HepG2 (cell line): ENCODE data around the gene FBXW12. TPM values are rescaled to one million over a fixed set of nuclear protein-coding genes. Genes with fewer than 3 reads are reported as not detected.

ENCODE experiments used
- ATAC-seq: fragments of 200-7000 bp; cut with Tn5 transposase; 3 replicates; pipeline ENCODE4 v1.9.1; 2020; ENCODE audit warnings: mild to moderate bottlenecking, moderate library complexity
- BruUV-seq: library from RNA; stranded (reverse); fragments of 400-500 nt; replicated peaks from 2 replicates; lab custom pipeline; 2021; lab: Mats Ljungman, UMichigan
- CTCF ChIA-PET: fragments of 300-600 bp; formaldehyde crosslinking; extraction: SDS; loops from one replicate; lab custom pipeline; 2021; ENCODE audit warnings: low total read pairs, inconsistent platforms, low intra/inter-chr PET ratio; lab: Yijun Ruan, JAX
- POLR2A ChIA-PET: fragments of 350-600 bp; sonication (Branson Sonifier 250); formaldehyde crosslinking; loops from one replicate; lab custom pipeline; 2020; ENCODE audit warnings: antibody characterized with exemption, inconsistent platforms; lab: Yijun Ruan, JAX
- DNase-seq: peaks from one replicate; pipeline ENCODE4 v3.0.0-alpha.2; 2015; ENCODE audit warnings: low spot score
- FAIRE-seq: peaks from 3 replicates; lab custom pipeline; 2011; peaks lifted over from hg19 to GRCh38; lab: Jason Lieb, UNC
- H2AFZ ChIP-seq: one replicate; pipeline ENCODE4 v1.6.1; 2011; ENCODE audit warnings: low read length, inconsistent platforms
- H3K27ac ChIP-seq: fragments of 300-600 bp; 3 replicates; pipeline ENCODE4 v1.8.0; 2011; ENCODE audit warnings: mixed run types, mild to moderate bottlenecking, mixed read lengths, low read length, inconsistent platforms; ENCODE audit not compliant: insufficient read depth; ENCODE audit errors: extremely low read length
- H3K27me3 ChIP-seq, 2 experiments: fragments of 200-600 bp in 1 of 2; 2 replicates in 1 of 2; 3 replicates in 1 of 2; pipeline versions ENCODE4 v1.6.0 to v1.8.0; 2011; ENCODE audit warnings: low read length in 2 of 2, mild to moderate bottlenecking in 2 of 2, moderate library complexity in 2 of 2, inconsistent platforms in 1 of 2; ENCODE audit not compliant: insufficient read depth in 2 of 2, control insufficient read depth in 1 of 2
- H3K36me3 ChIP-seq, 2 experiments: fragments of 200-600 bp in 1 of 2; replicated peaks in 1 of 2; 2 replicates in 1 of 2; 3 replicates in 1 of 2; pipeline versions ENCODE4 v1.5.1 to v1.8.0; 2011; ENCODE audit warnings: low read length in 2 of 2, inconsistent platforms in 1 of 2; ENCODE audit not compliant: insufficient read depth in 2 of 2, control insufficient read depth in 1 of 2
- H3K4me1 ChIP-seq: 2 replicates; pipeline ENCODE4 v1.5.1; 2012; ENCODE audit warnings: low read length, inconsistent platforms; ENCODE audit not compliant: insufficient read depth
- H3K4me2 ChIP-seq: 2 replicates; pipeline ENCODE4 v1.6.0; 2011; ENCODE audit warnings: low read depth, low read length, inconsistent platforms
- H3K4me3 ChIP-seq, 3 experiments: fragments of 200-600 bp in 1 of 3; sonication (generic), shearing (Covaris generic) in 1 of 3; replicated peaks in 1 of 3; 2 replicates each; pipeline ENCODE4 v1.5.1; 2011 to 2016; ENCODE audit warnings: low read length in 3 of 3, inconsistent platforms in 2 of 3, low read depth in 2 of 3, mild to moderate bottlenecking in 2 of 3, control low read depth in 1 of 3, mixed read lengths in 1 of 3; ENCODE audit not compliant: insufficient read depth in 1 of 3
- H3K79me2 ChIP-seq: one replicate; pipeline ENCODE4 v1.6.1; 2011; ENCODE audit warnings: low read length, inconsistent platforms; ENCODE audit not compliant: insufficient read depth
- H3K9ac ChIP-seq: 2 replicates; pipeline ENCODE4 v1.6.0; 2011; ENCODE audit warnings: mild to moderate bottlenecking, low read depth, low read length, inconsistent platforms; ENCODE audit not compliant: insufficient read depth
- H3K9me3 ChIP-seq: 2 replicates; pipeline ENCODE4 v1.5.1; 2012; ENCODE audit warnings: mild to moderate bottlenecking, low read length
- H4K20me1 ChIP-seq: 2 replicates; pipeline ENCODE4 v1.6.0; 2011; ENCODE audit warnings: inconsistent platforms, mild to moderate bottlenecking, low read length, moderate library complexity; ENCODE audit not compliant: insufficient read depth
- ADNP ChIP-seq: sonication (generic); formaldehyde crosslinking; IDR thresholded peaks from 2 replicates; pipeline ENCODE4 v1.4.0; 2020; ENCODE audit warnings: missing genetic modification reagents
- BORCS8-MEF2B ChIP-seq: sonication (generic); formaldehyde crosslinking; IDR thresholded peaks from 2 replicates; pipeline ENCODE4 v1.8.0; 2022; ENCODE audit warnings: mild to moderate bottlenecking, missing genetic modification reagents
- CBX1 ChIP-seq: IDR thresholded peaks from one replicate; pipeline ENCODE4 v1.6.1; 2016; ENCODE audit warnings: antibody characterized with exemption, low read depth
- GABPA ChIP-seq, 2 experiments: IDR thresholded peaks; 2 replicates each; pipeline ENCODE4 v1.6.1; 2011 to 2016; ENCODE audit warnings: low read depth in 2 of 2, low read length in 1 of 2, missing biosample characterization in 1 of 2, missing genetic modification characterization in 1 of 2
- MIXL1 ChIP-seq: IDR thresholded peaks from 2 replicates; pipeline ENCODE4 v1.6.1; 2016
- POLR2A ChIP-seq, 2 experiments: IDR thresholded peaks; 2 replicates each; pipeline ENCODE4 v1.6.1; 2011; ENCODE audit warnings: low read depth in 2 of 2, low read length in 2 of 2, mild to moderate bottlenecking in 1 of 2, moderate library complexity in 1 of 2; ENCODE audit not compliant: insufficient read depth in 1 of 2
- RBFOX2 ChIP-seq: fragments of 200-400 bp; formaldehyde crosslinking; IDR thresholded peaks from 2 replicates; pipeline ENCODE4 v1.6.1; 2017; ENCODE audit warnings: low read depth, mild to moderate bottlenecking, low read length
- SMAD3 ChIP-seq: sonication (generic); formaldehyde crosslinking; IDR thresholded peaks from 2 replicates; pipeline ENCODE4 v1.4.0; 2020; ENCODE audit warnings: missing genetic modification reagents
- YEATS2 ChIP-seq: sonication (generic); formaldehyde crosslinking; IDR thresholded peaks from 2 replicates; pipeline ENCODE4 v1.4.0; 2020; ENCODE audit warnings: missing genetic modification reagents, borderline replicate concordance
- ZNF121 ChIP-seq: sonication (generic); formaldehyde crosslinking; IDR thresholded peaks from 2 replicates; pipeline ENCODE4 v1.5.0; 2020; ENCODE audit warnings: mild to moderate bottlenecking, missing genetic modification reagents
- ZNF335 ChIP-seq: sonication (generic); formaldehyde crosslinking; IDR thresholded peaks from 2 replicates; pipeline ENCODE4 v1.4.0; 2020; ENCODE audit warnings: missing genetic modification reagents
- ZNF337 ChIP-seq: sonication (generic); formaldehyde crosslinking; IDR thresholded peaks from 2 replicates; pipeline ENCODE4 v1.5.1; 2020; ENCODE audit warnings: missing genetic modification reagents, low read depth, mild to moderate bottlenecking, borderline replicate concordance
- ZNF564 ChIP-seq: sonication (generic); formaldehyde crosslinking; IDR thresholded peaks from 2 replicates; pipeline ENCODE4 v1.8.1; 2023; ENCODE audit warnings: mild to moderate bottlenecking, missing genetic modification reagents
- ZNF709 ChIP-seq: sonication (generic); formaldehyde crosslinking; IDR thresholded peaks from 2 replicates; pipeline ENCODE4 v1.5.0; 2020; ENCODE audit warnings: mild to moderate bottlenecking, missing genetic modification reagents
- WGBS: methylation state at CpG from one replicate; pipeline ENCODE4 v1.1.6; 2017; ENCODE audit warnings: low lambda C conversion rate; 5-methylcytosine and 5-hydroxymethylcytosine counted together
- in situ Hi-C: cut with HindIII; loops from 2 replicates; pipeline ENCODE4 v1.10.0; 2017; ENCODE audit warnings: low pct_unique_long_range_greater_than_20kb; ENCODE audit not compliant: extremely low pct_ligation_motif_present
- intact Hi-C: fragments of 100-400 bp; cut with micrococcal nuclease; formaldehyde crosslinking; loops from one replicate; pipeline ENCODE4 v1.10.0; 2022; ENCODE audit not compliant: unreplicated experiment
- polyA plus RNA-seq, 8 experiments: library from polyadenylated mRNA; depleted of rRNA in 3 of 8; stranded (reverse) in 7 of 8; unstranded in 1 of 8; fragments of >200 nt; fragmentation: Illumina TruSeq in 4 of 8; extraction: Trizol in 4 of 8; gene quantifications; 2 replicates each; pipeline versions ENCODE4 v1.2.1 to v1.2.3, GENCODE V29; 2011 to 2016; ENCODE audit warnings: low read depth in 4 of 8, missing spikeins in 1 of 8, mixed read lengths in 1 of 8; ENCODE audit not compliant: insufficient read depth in 1 of 8
- total RNA-seq, 5 experiments: library from RNA; depleted of rRNA; stranded (reverse); fragments of >200 nt; fragmentation: Illumina TruSeq; extraction: Trizol; gene quantifications; 2 replicates each; pipeline ENCODE4 v1.2.3, GENCODE V29; 2016; ENCODE audit warnings: low read depth in 1 of 5
- TF ChIP-seq, protein P1 (sequence below): IDR thresholded peaks from 2 replicates; pipeline ENCODE4 v1.6.1; 2016; ENCODE audit warnings: missing biosample characterization, missing genetic modification reagents, low read depth

FBXW12 gene
- total and polyA plus RNA-seq, 2 of the 13 experiments (the other 11 are each of a cell fraction or from before 2014, with no cell fraction given): not detected

DNA sequence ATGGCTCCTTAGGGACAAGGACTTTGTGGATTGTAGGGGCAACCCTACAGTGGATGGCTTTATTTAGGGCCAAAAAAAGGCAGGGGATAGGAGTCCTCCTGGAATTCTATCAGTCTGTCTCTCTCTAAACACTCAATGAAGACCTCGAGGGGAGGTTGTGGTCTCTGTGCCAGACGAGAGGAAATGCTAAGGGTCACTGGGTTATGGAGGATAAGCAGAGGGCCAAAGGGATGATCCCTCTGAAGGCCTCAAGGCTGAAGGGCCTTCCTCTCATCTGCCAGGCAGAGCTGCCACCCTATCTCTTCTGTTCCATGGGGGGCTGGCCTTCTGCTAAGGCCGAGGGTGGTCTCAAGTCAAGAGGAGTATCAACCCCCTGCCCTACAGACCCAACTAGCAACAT, 30.9 kb downstream of the FBXW12 start:
- intact Hi-C loops: no loop called here
- FAIRE-seq: no peak
- no peak overlapping the region for H3K27ac ChIP-seq
- BruUV-seq: no TSS peak
- WGBS: 86% methylated on average over 2 of the region's 3 CpGs
- no peaks in the 10 kb centered on the region for H3K27me3 ChIP-seq
- H3K9ac ChIP-seq: no peak overlapping the region
- no peak overlapping the region for H2AFZ ChIP-seq
- POLR2A ChIA-PET: interaction anchor here (0.8 to 3.3 kb wide), 5 partner anchors 18 to 34 kb away, joined by 3 to 19 read pairs (median 8); partner anchors contain the start of gene PLXNB1
- ATAC-seq: no peak
- peaks cover 37 to 47% of the 10 kb centered on the region in 2 experiments; a peak in 4 of 5 replicates for H3K36me3 ChIP-seq
- TF ChIP-seq POLR2A (IDR thresholded peaks at IDR 0.05; ENCODE audit: insufficient read depth in 1 of 2, low read depth in 2 of 2, low read length in 2 of 2) (peak in 1 of 2 experiments; percentile 29; a peak in 1 of 4 replicates), RBFOX2 (peak; percentile 38; the same call in 1 of the 2 replicates), ZNF335 (no peak), BORCS8-MEF2B (CRISPR knock-in tag) (no peak)
- H3K4me3 ChIP-seq: no peak overlapping the region
- H3K79me2 ChIP-seq: no peaks in the 10 kb centered on the region
- H4K20me1 ChIP-seq: peaks cover 4% of the 10 kb centered on the region; the same call in 1 of the 2 replicates
- H3K9me3 ChIP-seq: no peaks in the 10 kb centered on the region
- CTCF ChIA-PET: interaction anchor here (4.8 kb wide), 1 partner anchor 32 kb away, joined by 117 read pairs; no protein-coding TSS in a partner anchor
- no peak overlapping the region for H3K4me2 ChIP-seq
- in situ Hi-C loops: loop anchor here (5.0 kb wide), 1 partner anchor 34 kb away; no protein-coding TSS in a partner anchor
- H3K4me1 ChIP-seq: peaks cover 14% of the 10 kb centered on the region
- no peak for DNase-seq

GRCh38 chr3:48403533-48404439, 31.8 kb downstream of the FBXW12 start:
- no peaks in the 10 kb centered on the region for H3K27me3 ChIP-seq
- 94% methylated on average over 6 of the region's 15 CpGs for WGBS
- no peak for ATAC-seq
- H3K4me2 ChIP-seq: no peak overlapping the region
- H3K9me3 ChIP-seq: no peaks in the 10 kb centered on the region
- ChIA-PET POLR2A (interaction anchor here (0.8 to 3.3 kb wide), 6 partner anchors 15 to 33 kb away, joined by 3 to 19 read pairs (median 6); partner anchors contain the start of gene PLXNB1), CTCF (no interaction called here)
- peaks cover under 1% of the 10 kb centered on the region; the same call in 1 of the 2 replicates for H4K20me1 ChIP-seq
- intact Hi-C loops (no loop called here), in situ Hi-C loops (loop anchor here (5.0 kb wide), 1 partner anchor 34 kb away; no protein-coding TSS in a partner anchor)
- H3K36me3 ChIP-seq: peaks cover 44 to 55% of the 10 kb centered on the region in 2 experiments; a peak in 4 of 5 replicates
- no peak overlapping the region for H2AFZ ChIP-seq
- no peak for DNase-seq
- H3K4me1 ChIP-seq: peaks cover 6% of the 10 kb centered on the region
- no peak for FAIRE-seq
- no TSS peak for BruUV-seq
- no peak overlapping the region for H3K27ac ChIP-seq
- TF ChIP-seq, protein P1, sequence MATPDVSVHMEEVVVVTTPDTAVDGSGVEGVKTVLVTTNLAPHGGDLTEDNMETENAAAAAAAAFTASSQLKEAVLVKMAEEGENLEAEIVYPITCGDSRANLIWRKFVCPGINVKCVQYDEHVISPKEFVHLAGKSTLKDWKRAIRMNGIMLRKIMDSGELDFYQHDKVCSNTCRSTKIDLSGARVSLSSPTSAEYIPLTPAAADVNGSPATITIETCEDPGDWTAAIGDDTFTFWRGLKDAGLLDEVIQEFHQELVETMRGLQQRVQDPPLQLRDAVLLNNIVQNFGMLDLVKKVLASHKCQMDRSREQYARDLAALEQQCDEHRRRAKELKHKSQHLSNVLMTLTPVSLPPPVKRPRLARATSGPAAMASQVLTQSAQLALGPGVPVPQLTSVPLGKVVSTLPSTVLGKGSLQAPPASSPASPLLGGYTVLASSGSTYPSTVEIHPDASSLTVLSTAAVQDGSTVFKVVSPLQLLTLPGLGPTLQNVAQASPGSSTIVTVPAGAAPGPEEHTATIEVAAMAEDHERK (CRISPR knock-in tag): no peak
- TF ChIP-seq SMAD3 (no peak), ADNP (no peak), CBX1 (no peak), MIXL1 (CRISPR knock-in tag) (no peak), ZNF337 (CRISPR knock-in tag) (no peak), GABPA (IDR thresholded peaks at IDR 0.05; ENCODE audit: low read depth, low read length) (no peak), GABPA (CRISPR knock-in tag; IDR thresholded peaks at IDR 0.05; ENCODE audit: low read depth) (no peak), ZNF564 (no peak), ZNF121 (CRISPR knock-in tag) (no peak), YEATS2 (no peak), ZNF709 (CRISPR knock-in tag) (no peak)
- no peak overlapping the region for H3K4me3 ChIP-seq
- no peak overlapping the region for H3K9ac ChIP-seq
- no peaks in the 10 kb centered on the region for H3K79me2 ChIP-seq
